Mesendoderm (in vitro differentiated cells): ENCODE measurements around the gene TXLNG.

ENCODE experiments used
- DNase-seq: peaks from one replicate; pipeline ENCODE4 v3.0.0; 2013
- H2AK5ac ChIP-seq: 2 replicates; pipeline ENCODE4 v1.6.1; 2013; ENCODE audit warnings: low read length, inconsistent platforms
- H2BK120ac ChIP-seq: 2 replicates; pipeline ENCODE4 v1.6.1; 2013; ENCODE audit warnings: low read depth, mild to moderate bottlenecking, low read length, moderate library complexity, mixed read lengths
- H2BK15ac ChIP-seq: replicated peaks from 2 replicates; pipeline ENCODE4 v1.6.1; 2013; ENCODE audit warnings: low read depth, mild to moderate bottlenecking, moderate library complexity
- H2BK5ac ChIP-seq: 2 replicates; pipeline ENCODE4 v1.6.1; 2013; ENCODE audit warnings: low read length, inconsistent platforms
- H3K18ac ChIP-seq: 2 replicates; pipeline ENCODE4 v1.6.1; 2013; ENCODE audit warnings: mild to moderate bottlenecking, low read length, mixed read lengths
- H3K23ac ChIP-seq: one replicate; pipeline ENCODE4 v1.6.1; 2013; ENCODE audit warnings: low read length
- H3K27ac ChIP-seq: 2 replicates; pipeline ENCODE4 v1.5.1; 2013; ENCODE audit warnings: low read depth, mild to moderate bottlenecking, inconsistent platforms, low read length, moderate library complexity
- H3K27me3 ChIP-seq: 2 replicates; pipeline ENCODE4 v1.6.1; 2013; ENCODE audit warnings: low read length, control low read depth, mild to moderate bottlenecking, inconsistent platforms; ENCODE audit not compliant: insufficient read depth, poor library complexity
- H3K36me3 ChIP-seq: 2 replicates; pipeline ENCODE4 v1.6.1; 2013; ENCODE audit warnings: low read length, inconsistent platforms; ENCODE audit not compliant: control insufficient read depth, insufficient read depth
- H3K4ac ChIP-seq: one replicate; pipeline ENCODE4 v1.6.1; 2013; ENCODE audit warnings: low read depth, mild to moderate bottlenecking, low read length, moderate library complexity
- H3K4me1 ChIP-seq: 2 replicates; pipeline ENCODE4 v1.6.1; 2013; ENCODE audit warnings: low read depth, low read length, inconsistent platforms; ENCODE audit not compliant: control insufficient read depth
- H3K4me2 ChIP-seq: 2 replicates; pipeline ENCODE4 v1.6.1; 2013; ENCODE audit warnings: low read length
- H3K4me3 ChIP-seq: 2 replicates; pipeline ENCODE4 v1.5.1; 2013; ENCODE audit warnings: mild to moderate bottlenecking, low read length
- H3K56ac ChIP-seq: one replicate; pipeline ENCODE4 v1.6.1; 2013; ENCODE audit warnings: low read length
- H3K79me1 ChIP-seq: 2 replicates; pipeline ENCODE4 v1.6.1; 2013; ENCODE audit warnings: low read length, inconsistent platforms
- H3K79me2 ChIP-seq: 2 replicates; pipeline ENCODE4 v1.6.1; 2013; ENCODE audit warnings: mild to moderate bottlenecking, low read length; ENCODE audit not compliant: control insufficient read depth, insufficient read depth
- H3K9ac ChIP-seq: 2 replicates; pipeline ENCODE4 v1.6.1; 2013; ENCODE audit warnings: low read length, inconsistent platforms
- H4K5ac ChIP-seq: one replicate; pipeline ENCODE4 v1.6.1; 2013; ENCODE audit warnings: low read length
- H4K8ac ChIP-seq: one replicate; pipeline ENCODE4 v1.6.1; 2013; ENCODE audit warnings: low read depth, mild to moderate bottlenecking, control low read depth, low read length, moderate library complexity
- whole genome bisulfite sequencing: extraction: QIAGEN DNeasy Blood & Tissue Kit; methylation state at CpG from one replicate; pipeline ENCODE4 v1.1.7; 2013; ENCODE audit warnings: low lambda C conversion rate, missing lambda C conversion rate; ENCODE audit not compliant: insufficient coverage; ENCODE audit errors: extremely low coverage; 5-methylcytosine and 5-hydroxymethylcytosine counted together

The TXLNG gene

DNA sequence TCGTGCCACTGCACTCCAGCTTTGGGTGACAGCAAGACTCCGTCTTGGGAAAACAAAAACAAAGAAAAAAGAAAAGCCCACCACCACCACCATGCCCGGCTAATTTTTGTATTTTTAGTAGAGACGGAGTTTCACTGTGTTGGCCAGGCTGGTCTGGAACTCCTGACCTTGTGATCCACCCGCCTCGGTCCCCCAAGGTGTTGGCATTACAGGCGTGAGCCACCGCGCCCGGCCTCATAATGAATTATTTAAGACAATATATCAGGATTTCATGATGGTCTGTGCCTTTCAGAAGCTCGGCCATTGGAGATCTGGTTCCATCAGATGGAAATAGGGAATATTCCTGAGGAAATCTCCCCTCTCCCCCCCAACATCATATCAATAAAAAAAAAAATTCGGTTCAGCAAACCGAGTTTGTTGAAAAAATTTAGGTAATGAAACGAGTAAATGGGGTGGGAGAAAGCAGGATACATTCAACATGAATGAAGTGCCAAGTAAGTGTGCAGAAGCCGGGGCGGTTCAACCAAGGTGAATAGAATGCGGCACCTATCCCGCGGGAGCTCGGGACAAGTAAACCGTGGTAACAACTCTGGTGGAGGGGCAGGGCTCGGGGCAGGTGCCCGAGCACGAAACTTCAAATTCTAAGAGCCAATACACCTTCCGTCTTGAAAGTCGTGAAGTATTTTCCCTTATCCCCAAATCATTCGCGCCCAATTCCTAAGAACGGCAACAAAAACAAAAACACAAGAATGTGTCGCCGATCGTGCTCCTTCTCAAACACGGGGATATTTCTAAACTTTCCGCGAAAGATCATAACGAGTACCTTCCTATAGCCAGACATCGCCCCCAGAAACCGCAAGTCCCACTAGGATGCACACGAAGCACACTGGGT lies 773 bp upstream of the TXLNG start:
- no peak overlapping the region for H3K18ac ChIP-seq
- H3K4me2 ChIP-seq, result peak overlapping the region; percentile 44
- H3K36me3 ChIP-seq, result no peaks in the 10 kb centered on the region
- H2BK120ac ChIP-seq, result no peak overlapping the region
- peak overlapping the region; percentile 72 for H3K9ac ChIP-seq
- peak overlapping the region; percentile 86 for H3K56ac ChIP-seq
- no peak overlapping the region for H3K27ac ChIP-seq
- no peaks in the 10 kb centered on the region for H3K79me1 ChIP-seq
- no peak overlapping the region for H3K4ac ChIP-seq
- no CpG with 5 or more reads among the region's 39 CpGs for WGBS
- no peak overlapping the region for H4K5ac ChIP-seq
- H3K27me3 ChIP-seq, result no peaks in the 10 kb centered on the region
- no peak overlapping the region for H4K8ac ChIP-seq
- H3K23ac ChIP-seq, result no peak overlapping the region
- no peak overlapping the region for H2BK15ac ChIP-seq
- H3K4me3 ChIP-seq, result peak overlapping the region; percentile 76
- no peaks in the 10 kb centered on the region for H3K4me1 ChIP-seq
- DNase-seq, result no peak
- H3K79me2 ChIP-seq, result peaks cover 17% of the 10 kb centered on the region
- H2BK5ac ChIP-seq, result no peak overlapping the region
- H2AK5ac ChIP-seq, result no peak overlapping the region

DNA sequence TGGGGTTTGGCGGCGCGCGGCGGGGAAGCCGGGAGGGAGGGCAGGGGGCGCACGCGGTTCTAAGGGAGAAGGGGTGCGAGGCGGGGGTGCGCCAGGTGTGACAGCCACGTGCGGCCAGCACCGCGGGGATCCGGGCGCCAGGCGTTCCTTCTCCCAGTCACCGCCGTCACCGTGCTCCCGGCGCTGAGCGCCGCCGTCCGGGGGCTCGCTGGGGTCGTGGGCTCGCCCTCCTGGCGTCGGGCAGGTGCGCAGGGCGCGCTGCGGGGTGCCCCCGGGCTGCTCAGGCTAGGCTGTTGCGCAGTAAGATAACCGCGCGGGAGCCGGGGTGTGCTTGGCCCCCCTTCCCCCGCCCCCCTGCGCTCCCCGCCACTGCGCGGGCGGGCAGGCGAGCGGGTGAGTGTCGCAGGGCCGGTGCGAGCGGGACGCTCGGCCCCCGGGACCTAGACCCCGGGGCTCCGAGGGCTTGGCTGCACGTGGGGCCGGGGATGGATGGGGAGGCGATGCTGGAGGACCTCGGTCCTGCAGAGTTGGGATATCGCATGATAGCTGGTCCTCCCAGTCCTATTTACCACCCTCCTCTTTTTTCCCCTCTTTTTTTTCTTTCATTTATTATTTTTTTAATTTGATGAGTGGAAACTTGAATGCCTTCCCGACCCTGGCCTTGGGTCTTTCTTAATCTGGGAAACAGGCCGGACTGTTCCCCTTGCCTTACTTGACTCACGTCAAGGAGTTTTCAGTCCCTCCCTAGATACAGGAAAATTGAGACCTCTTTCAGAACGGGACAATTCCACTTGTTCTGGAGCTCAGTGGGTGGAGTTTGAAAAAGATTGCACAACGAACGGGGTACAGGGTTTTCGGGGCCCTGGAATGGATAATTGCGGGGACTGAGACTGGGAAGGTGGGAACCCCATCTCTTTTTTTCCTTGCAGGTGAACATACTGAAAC lies 797 bp downstream of the TXLNG start:
- H3K36me3 ChIP-seq, result no peaks in the 10 kb centered on the region
- DNase-seq, result no peak
- peak overlapping the region; percentile 70 for H3K18ac ChIP-seq
- no peaks in the 10 kb centered on the region for H3K79me1 ChIP-seq
- no peak overlapping the region for H2BK5ac ChIP-seq
- H3K4me2 ChIP-seq, result peak overlapping the region; percentile 48
- H3K27ac ChIP-seq, result no peak overlapping the region
- peak overlapping the region; percentile 53 for H3K9ac ChIP-seq
- no peak overlapping the region for H3K23ac ChIP-seq
- WGBS, result no CpG with 5 or more reads among the region's 73 CpGs
- H2BK120ac ChIP-seq, result no peak overlapping the region
- no peak overlapping the region for H2AK5ac ChIP-seq
- no peaks in the 10 kb centered on the region for H3K27me3 ChIP-seq
- H4K8ac ChIP-seq, result no peak overlapping the region
- no peak overlapping the region for H4K5ac ChIP-seq
- no peak overlapping the region for H2BK15ac ChIP-seq
- H3K4ac ChIP-seq, result no peak overlapping the region
- H3K56ac ChIP-seq, result peak overlapping the region; percentile 81
- peak overlapping the region; percentile 44 for H3K4me3 ChIP-seq
- H3K4me1 ChIP-seq, result no peaks in the 10 kb centered on the region
- H3K79me2 ChIP-seq, result peaks cover 23% of the 10 kb centered on the region

GRCh38 chrX:16788477-16788876 lies 2.2 kb downstream of the TXLNG start:
- Histone ChIP-seq H2BK15ac (no peak overlapping the region), H4K8ac (no peak overlapping the region), H3K4me1 (no peaks in the 10 kb centered on the region), H3K56ac (no peak overlapping the region), H2BK5ac (no peak overlapping the region), H3K36me3 (no peaks in the 10 kb centered on the region), H3K27me3 (no peaks in the 10 kb centered on the region), H3K9ac (no peak overlapping the region), H3K79me2 (peaks cover 23% of the 10 kb centered on the region), H4K5ac (no peak overlapping the region), H3K18ac (no peak overlapping the region), H3K23ac (no peak overlapping the region), H3K4ac (no peak overlapping the region), H3K4me2 (no peak overlapping the region), H2BK120ac (no peak overlapping the region), H2AK5ac (no peak overlapping the region), H3K27ac (no peak overlapping the region), H3K4me3 (no peak overlapping the region), H3K79me1 (no peaks in the 10 kb centered on the region)
- WGBS, result no CpG with 5 or more reads among the region's 5 CpGs
- DNase-seq, result no peak

DNA sequence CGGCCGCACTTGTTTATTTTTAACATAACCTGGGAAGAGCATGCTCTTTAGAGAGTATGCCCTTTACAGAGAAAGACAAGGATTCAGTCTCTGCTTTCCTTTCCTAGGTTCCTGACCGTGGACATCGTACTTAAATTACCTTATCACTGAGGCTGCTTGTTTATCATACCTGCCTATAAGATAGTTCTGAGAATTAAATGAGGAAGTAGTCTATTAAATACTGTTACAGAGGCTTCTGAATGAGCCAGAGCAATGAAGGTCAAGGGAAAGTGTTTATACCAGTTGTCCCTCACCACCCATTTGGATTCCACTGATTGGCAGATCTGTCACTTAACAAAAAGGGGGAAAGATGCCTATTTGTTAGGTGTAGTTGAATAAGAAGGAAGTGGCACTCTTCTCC lies 10.0 kb downstream of the TXLNG start:
- Histone ChIP-seq H2AK5ac (no peak overlapping the region), H3K4me1 (no peaks in the 10 kb centered on the region), H3K4ac (no peak overlapping the region), H3K27me3 (no peaks in the 10 kb centered on the region), H3K9ac (no peak overlapping the region), H3K79me2 (peaks cover 2% of the 10 kb centered on the region), H3K18ac (no peak overlapping the region), H2BK120ac (no peak overlapping the region), H4K5ac (no peak overlapping the region), H3K56ac (no peak overlapping the region), H3K23ac (no peak overlapping the region), H3K79me1 (no peaks in the 10 kb centered on the region), H2BK15ac (no peak overlapping the region), H4K8ac (no peak overlapping the region), H3K4me3 (no peak overlapping the region), H3K27ac (no peak overlapping the region), H3K4me2 (no peak overlapping the region), H2BK5ac (no peak overlapping the region), H3K36me3 (no peaks in the 10 kb centered on the region)
- no CpG with 5 or more reads among the region's 4 CpGs for WGBS
- DNase-seq, result no peak

DNA sequence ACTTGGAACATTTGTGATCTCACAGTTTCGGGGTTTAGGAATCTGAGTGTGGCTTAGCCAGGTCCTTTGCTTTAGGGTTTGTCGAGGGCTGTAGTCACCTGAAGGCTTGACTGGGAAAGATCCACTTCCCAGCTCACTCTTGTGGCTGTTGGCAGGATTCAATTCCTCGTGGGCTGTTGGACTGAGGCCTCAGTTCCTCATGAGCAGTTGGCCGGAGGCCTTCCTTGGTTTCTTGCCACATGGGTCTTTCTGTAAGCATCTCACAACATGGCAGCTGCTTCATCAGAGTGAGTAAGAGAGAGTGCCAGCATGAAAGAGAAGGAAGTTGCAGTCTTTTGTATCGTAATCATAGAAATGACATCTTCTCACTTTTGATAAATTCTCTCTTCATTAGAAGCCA lies 11.1 kb downstream of the TXLNG start:
- Histone ChIP-seq H3K23ac (no peak overlapping the region), H3K4ac (no peak overlapping the region), H3K9ac (no peak overlapping the region), H3K4me3 (no peak overlapping the region), H2BK5ac (no peak overlapping the region), H2BK15ac (no peak overlapping the region), H3K56ac (no peak overlapping the region), H3K4me2 (no peak overlapping the region), H3K27me3 (no peaks in the 10 kb centered on the region), H4K5ac (no peak overlapping the region), H3K18ac (no peak overlapping the region), H3K4me1 (no peaks in the 10 kb centered on the region), H3K79me1 (no peaks in the 10 kb centered on the region), H3K36me3 (no peaks in the 10 kb centered on the region), H4K8ac (no peak overlapping the region), H2AK5ac (no peak overlapping the region), H3K79me2 (peaks cover 2% of the 10 kb centered on the region), H3K27ac (no peak overlapping the region), H2BK120ac (no peak overlapping the region)
- WGBS, result no CpG with 5 or more reads among the region's 5 CpGs
- no peak for DNase-seq
